B cell (primary cell): ENCODE data around the gene ZNF408. TPM values are rescaled to one million over a fixed set of nuclear protein-coding genes. Genes with fewer than 3 reads are reported as not detected.
"Not testable (repeated sequence)": the region's sequence is repeated elsewhere in the genome, so short reads cannot be mapped to it uniquely, and the experiment has no call there.

ENCODE experiments used
- ATAC-seq: fragments of 200-7000 bp; cut with Tn5 transposase; one replicate; pipeline ENCODE4 v1.10.0; 2021; ENCODE audit warnings: low read depth, mild to moderate bottlenecking, moderate number of reproducible peaks, moderate library complexity
- CTCF ChIA-PET: fragments of 350-600 bp; sonication (Branson Sonifier 250); formaldehyde crosslinking; loops from one replicate; lab custom pipeline; 2021; ENCODE audit warnings: antibody characterized with exemption, inconsistent platforms; lab: Charles Lee
- POLR2A ChIA-PET: fragments of 350-600 bp; sonication (Branson Sonifier 250); formaldehyde crosslinking; loops from one replicate; lab custom pipeline; 2021; ENCODE audit warnings: antibody characterized with exemption; lab: Charles Lee
- DNase-seq: peaks from one replicate; pipeline ENCODE4 v3.0.0; 2013
- H2AFZ ChIP-seq: 2 replicates; pipeline ENCODE4 v1.6.1; 2012; ENCODE audit warnings: mild to moderate bottlenecking, low read depth, low read length; ENCODE audit not compliant: insufficient read depth, poor library complexity, severe bottlenecking
- H3K27ac ChIP-seq, 2 donors: 1 replicate in 1 of 2; 2 replicates in 1 of 2; pipeline ENCODE4 v1.5.1; 2012 to 2013; ENCODE audit warnings: low read length in 2 of 2, mild to moderate bottlenecking in 2 of 2, moderate library complexity in 1 of 2
- H3K27me3 ChIP-seq, 4 experiments: fragments of 200-600 bp in 1 of 4; sonication (generic) in 1 of 4; replicated peaks in 1 of 4; 1 replicate in 2 of 4; 2 replicates in 2 of 4; pipeline versions ENCODE4 v1.6.1 to v1.7.0; 2013 to 2016; ENCODE audit warnings: low read length in 3 of 4, mild to moderate bottlenecking in 2 of 4, mixed read lengths in 1 of 4, moderate library complexity in 1 of 4; ENCODE audit not compliant: insufficient read depth in 4 of 4, control insufficient read depth in 3 of 4; ENCODE audit errors: control extremely low read depth in 1 of 4
- H3K36me3 ChIP-seq, 2 experiments: replicated peaks in 1 of 2; 1 replicate in 1 of 2; 2 replicates in 1 of 2; pipeline versions ENCODE4 v1.6.1 to v1.7.1; 2013; ENCODE audit warnings: low read length in 1 of 2; ENCODE audit not compliant: insufficient read depth in 2 of 2, control insufficient read depth in 1 of 2; ENCODE audit errors: control extremely low read depth in 1 of 2, extremely low read depth in 1 of 2
- H3K4me1 ChIP-seq, 2 donors: fragments of 200-600 bp in 1 of 2; sonication (generic) in 1 of 2; 1 replicate in 1 of 2; 2 replicates in 1 of 2; pipeline versions ENCODE4 v1.5.1 to v1.6.1; 2013 to 2017; ENCODE audit warnings: low read length in 2 of 2; ENCODE audit not compliant: control insufficient read depth in 2 of 2, insufficient read depth in 2 of 2
- H3K4me2 ChIP-seq: replicated peaks from 2 replicates; pipeline ENCODE3; 2012; ENCODE audit warnings: mild to moderate bottlenecking, low read depth, low read length; ENCODE audit not compliant: poor library complexity, severe bottlenecking
- H3K4me3 ChIP-seq, 5 experiments: fragments of 200-600 bp in 1 of 5; sonication (generic) in 1 of 5; 1 replicate in 3 of 5; 2 replicates in 2 of 5; pipeline versions ENCODE4 v1.5.1 to v1.7.0; 2011 to 2016; ENCODE audit warnings: low read length in 4 of 5, mild to moderate bottlenecking in 4 of 5, low read depth in 2 of 5, control low read depth in 1 of 5, moderate library complexity in 1 of 5; ENCODE audit not compliant: insufficient read depth in 1 of 5; ENCODE audit errors: control extremely low read depth in 1 of 5, extremely low read depth in 1 of 5
- H3K79me2 ChIP-seq: fragments of 200-600 bp; sonication (generic); one replicate; pipeline ENCODE4 v1.6.0; 2016; ENCODE audit warnings: low read length; ENCODE audit not compliant: control insufficient read depth, insufficient read depth
- H3K9ac ChIP-seq: fragments of 200-600 bp; sonication (generic); 2 replicates; pipeline ENCODE4 v1.6.1; 2017; ENCODE audit warnings: mild to moderate bottlenecking, low read length, moderate library complexity
- H3K9me3 ChIP-seq, 3 donors: one replicate each; pipeline versions ENCODE4 v1.6.1 to v1.7.1; 2013; ENCODE audit warnings: low read length in 2 of 3; ENCODE audit not compliant: control insufficient read depth in 2 of 3, insufficient read depth in 1 of 3; ENCODE audit errors: control extremely low read depth in 1 of 3
- H4K20me1 ChIP-seq: 2 replicates; pipeline ENCODE4 v1.6.0; 2012; ENCODE audit warnings: mild to moderate bottlenecking, low read length; ENCODE audit not compliant: insufficient read depth, control insufficient read depth, poor library complexity, severe bottlenecking
- H3K27ac Mint-ChIP-seq: one replicate; pipeline ENCODE4 v1.8.0; 2021; ENCODE audit warnings: mixed read lengths
- H3K27me3 Mint-ChIP-seq: one replicate; pipeline ENCODE4 v1.8.0; 2021; ENCODE audit warnings: mixed read lengths
- H3K4me1 Mint-ChIP-seq: one replicate; pipeline ENCODE4 v1.8.0; 2021; ENCODE audit warnings: mixed read lengths
- H3K4me3 Mint-ChIP-seq: one replicate; pipeline ENCODE4 v1.8.0; 2021; ENCODE audit warnings: mixed read lengths
- H3K9me3 Mint-ChIP-seq: one replicate; pipeline ENCODE4 v1.8.0; 2022; ENCODE audit warnings: mixed read lengths; ENCODE audit not compliant: insufficient read depth
- CTCF ChIP-seq: fragments of 200-600 bp; IDR thresholded peaks from one replicate; pipeline ENCODE4 v1.8.0; 2022; ENCODE audit warnings: antibody characterized with exemption, mild to moderate bottlenecking
- EZH2 ChIP-seq: IDR thresholded peaks from 2 replicates; pipeline ENCODE4 v1.6.1; 2012; ENCODE audit warnings: borderline replicate concordance, low read depth, mild to moderate bottlenecking, moderate library complexity, low read length; ENCODE audit not compliant: insufficient read depth, poor library complexity, severe bottlenecking
- whole genome bisulfite sequencing: methylation state at CpG from one replicate; pipeline ENCODE4 v1.1.5; 2013; ENCODE audit warnings: missing lambda C conversion rate; ENCODE audit not compliant: insufficient coverage; 5-methylcytosine and 5-hydroxymethylcytosine counted together
- intact Hi-C: fragments of 100-400 bp; cut with micrococcal nuclease; formaldehyde crosslinking; loops from one replicate; pipeline ENCODE4 v1.10.0; 2022
- polyA plus RNA-seq: library from polyadenylated mRNA; depleted of rRNA; stranded (reverse); fragments of >200 nt; gene quantifications from 2 replicates; pipeline ENCODE4 v1.2.3, GENCODE V29; 2012
- total RNA-seq, 2 donors: library from RNA; stranded (reverse); fragments of 120-200 nt in 1 of 2; gene quantifications; 1 replicate in 1 of 2; 2 replicates in 1 of 2; pipeline versions ENCODE4 v1.2.3 to v1.2.4, GENCODE V29; 2013 to 2022

The ZNF408 gene
- total and polyA plus RNA-seq, 2 donors (not counting 1 experiment from before 2014, with no cell fraction given): 8.3 to 22.3 TPM

- Mint-ChIP-seq H3K4me1 (peaks cover 8% of the 10 kb centered on the region), H3K27me3 (no peaks in the 10 kb centered on the region), H3K4me3 (no peak overlapping the region), H3K27ac (no peak overlapping the region), H3K9me3 (no peaks in the 10 kb centered on the region)
- DNase-seq: no peak
- H3K36me3 ChIP-seq: peaks cover 0 to 84% of the 10 kb centered on the region in 2 experiments
- ATAC-seq: no peak
- no CpG with 5 or more reads among the region's 3 CpGs for WGBS
- no peak overlapping the region for H3K4me2 ChIP-seq
- no peaks in the 10 kb centered on the region for H3K27me3 ChIP-seq
- H3K27ac ChIP-seq: no peak overlapping the region
- no peak overlapping the region for H2AFZ ChIP-seq
- H3K79me2 ChIP-seq: no peaks in the 10 kb centered on the region
- no peaks in the 10 kb centered on the region for H4K20me1 ChIP-seq
- TF ChIP-seq EZH2 (no peak), CTCF (no peak)
- POLR2A ChIA-PET: no interaction called here
- H3K9me3 ChIP-seq: no peaks in the 10 kb centered on the region
- peaks cover 6 to 8% of the 10 kb centered on the region in 2 donors for H3K4me1 ChIP-seq
- intact Hi-C loops: no loop called here
- no peak overlapping the region for H3K9ac ChIP-seq
- no peak overlapping the region for H3K4me3 ChIP-seq
- CTCF ChIA-PET: no interaction called here
Measured at GRCh38 chr11:46669711-46670139, 31.1 kb upstream of the ZNF408 start.

DNA sequence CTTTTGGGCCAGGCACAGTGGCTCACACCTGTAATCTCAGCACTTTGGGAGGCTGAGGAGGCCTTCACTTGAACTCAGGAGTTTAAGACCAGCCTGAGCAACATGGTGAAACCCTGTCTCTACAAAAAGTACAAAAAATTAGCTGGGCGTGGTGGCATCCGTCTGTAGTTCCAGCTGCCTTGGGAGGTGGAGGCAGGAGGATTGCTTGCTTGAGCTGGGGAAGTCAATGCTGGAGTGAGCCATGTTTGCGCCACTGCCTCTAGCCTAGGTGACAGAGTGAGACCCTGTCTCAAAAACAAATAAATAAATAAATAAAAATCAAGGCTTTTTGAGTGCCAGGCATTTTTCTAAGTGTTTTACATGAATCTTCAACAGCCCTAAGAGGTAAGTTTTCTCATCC is 30.3 kb upstream of the ZNF408 start:
- peaks cover 15% of the 10 kb centered on the region for H3K4me1 Mint-ChIP-seq
- H3K4me3 Mint-ChIP-seq, H3K4me3 ChIP-seq, DNase-seq, H3K27me3 Mint-ChIP-seq, H3K9me3 Mint-ChIP-seq, H3K27ac Mint-ChIP-seq, H3K9me3 ChIP-seq, H4K20me1 ChIP-seq, H3K27ac ChIP-seq, H2AFZ ChIP-seq, H3K79me2 ChIP-seq, ATAC-seq, H3K27me3 ChIP-seq, H3K9ac ChIP-seq, POLR2A ChIA-PET, intact Hi-C loops, H3K4me2 ChIP-seq: not testable (repeated sequence)
- 86% methylated on average over 2 of the region's 3 CpGs for WGBS
- Histone ChIP-seq H3K36me3 (peaks cover 0 to 76% of the 10 kb centered on the region in 2 experiments), H3K4me1 (peaks cover 14 to 16% of the 10 kb centered on the region in 2 donors)
- CTCF ChIA-PET: interaction anchor here (1.5 kb wide), 1 partner anchor 318 kb away, joined by 3 read pairs; no protein-coding TSS in a partner anchor
